NT2/D1 (cell line): ENCODE measurements around the gene PHF10.

ENCODE experiments used
- SUZ12 ChIP-seq: IDR thresholded peaks from 2 replicates; pipeline ENCODE4 v1.6.1; 2011; ENCODE audit not compliant: insufficient read length, insufficient read depth; ENCODE audit errors: extremely low read depth
- YY1 ChIP-seq: IDR thresholded peaks from 2 replicates; pipeline ENCODE4 v1.6.1; 2011; ENCODE audit not compliant: insufficient read length, insufficient read depth
- ZNF274 ChIP-seq: IDR thresholded peaks from 2 replicates; pipeline ENCODE4 v1.6.1; 2011; ENCODE audit warnings: mild to moderate bottlenecking, low read depth, low read length

- TF ChIP-seq YY1 = no peak
- no peak for TF ChIP-seq SUZ12
- TF ChIP-seq ZNF274 = no peak
Observed at GRCh38 chr6:169726049-169726400, 1.7 kb upstream of the PHF10 start.
